ENCODE data around the gene RGPD3. TPM values are rescaled to one million over a fixed set of nuclear protein-coding genes. Genes with fewer than 3 reads are reported as not detected.
"Not testable (repeated sequence)": the region's sequence is repeated elsewhere in the genome, so short reads cannot be mapped to it uniquely, and the experiment has no call there.

Gene RGPD3
- total RNA-seq, 4 donors from 2014 or later = 0.41 to 0.75 (median 0.48) TPM; not detected in 1

GRCh38 chr2:106511476-106511901 lies 43.3 kb upstream of the RGPD3 start:
- H3K9me3 ChIP-seq; H3K36me3 ChIP-seq; H3K27me3 ChIP-seq; intact Hi-C loops (cut with DNase I; ENCODE audit: low total_unique reads); in situ Hi-C loops (cut with MboI; ENCODE audit: low pct_ligation_motif_present in 1 of 4, low pct_unique_long_range_greater_than_20kb in 1 of 4, low sequenced_read_pairs in 3 of 4); H3K4me1 ChIP-seq; H3K4me3 ChIP-seq: not testable (repeated sequence)
- 44% methylated on average over 8 of the region's 16 CpGs; no CpG with 5 or more reads in 1 of the 2 donors for WGBS, 2 donors (ENCODE audit: low coverage in 1 of 2)
- DNase-seq = peak; percentile 57
- TF ChIP-seq POLR2AphosphoS5 (IDR thresholded peaks at IDR 0.05) = peak; percentile 30 to 59 (median 49)
- peak overlapping the region; percentile 22 to 63 (median 46) for H3K27ac ChIP-seq

- in situ Hi-C loops (cut with MboI; ENCODE audit: low pct_ligation_motif_present in 1 of 4, low pct_unique_long_range_greater_than_20kb in 1 of 4, low sequenced_read_pairs in 3 of 4); H3K27me3 ChIP-seq; H3K4me1 ChIP-seq; H3K9me3 ChIP-seq; H3K4me3 ChIP-seq; H3K36me3 ChIP-seq; DNase-seq; intact Hi-C loops (cut with DNase I; ENCODE audit: low total_unique reads): not testable (repeated sequence)
- WGBS, 2 donors (ENCODE audit: low coverage in 1 of 2) = 61 to 62% methylated on average over 3 to 4 of the region's 4 CpGs
- H3K27ac ChIP-seq = peak overlapping the region in 2 of 4 donors; percentile 31 to 36
Measured at GRCh38 chr2:106510791-106511190, 42.6 kb upstream of the RGPD3 start.

- H3K9me3 ChIP-seq; H3K36me3 ChIP-seq; H3K4me3 ChIP-seq; DNase-seq; H3K4me1 ChIP-seq; intact Hi-C loops (cut with DNase I; ENCODE audit: low total_unique reads); H3K27ac ChIP-seq; H3K27me3 ChIP-seq; in situ Hi-C loops (cut with MboI; ENCODE audit: low pct_ligation_motif_present in 1 of 4, low pct_unique_long_range_greater_than_20kb in 1 of 4, low sequenced_read_pairs in 3 of 4): not testable (repeated sequence)
- WGBS, 2 donors (ENCODE audit: low coverage in 1 of 2) = 81% methylated on average over 2 of the region's 6 CpGs; no CpG with 5 or more reads in 1 of the 2 donors
Measured at GRCh38 chr2:106509374-106509770, 41.2 kb upstream of the RGPD3 start.

GRCh38 chr2:106508660-106509373 lies 40.6 kb upstream of the RGPD3 start:
- H3K4me1 ChIP-seq; H3K27ac ChIP-seq; H3K9me3 ChIP-seq; DNase-seq; H3K4me3 ChIP-seq; H3K27me3 ChIP-seq; intact Hi-C loops (cut with DNase I; ENCODE audit: low total_unique reads); H3K36me3 ChIP-seq; in situ Hi-C loops (cut with MboI; ENCODE audit: low pct_ligation_motif_present in 1 of 4, low pct_unique_long_range_greater_than_20kb in 1 of 4, low sequenced_read_pairs in 3 of 4): not testable (repeated sequence)
- WGBS, 2 donors (ENCODE audit: low coverage in 1 of 2) = 75% methylated on average over 9 of the region's 11 CpGs; no CpG with 5 or more reads in 1 of the 2 donors

GRCh38 chr2:106506002-106506687 lies 37.9 kb upstream of the RGPD3 start:
- H3K4me1 ChIP-seq; H3K36me3 ChIP-seq; H3K27me3 ChIP-seq; in situ Hi-C loops (cut with MboI; ENCODE audit: low pct_ligation_motif_present in 1 of 4, low pct_unique_long_range_greater_than_20kb in 1 of 4, low sequenced_read_pairs in 3 of 4); H3K9me3 ChIP-seq; H3K4me3 ChIP-seq; H3K27ac ChIP-seq; intact Hi-C loops (cut with DNase I; ENCODE audit: low total_unique reads); DNase-seq: not testable (repeated sequence)
- WGBS, 2 donors (ENCODE audit: low coverage in 1 of 2) = 66% methylated on average over 7 of the region's 9 CpGs; no CpG with 5 or more reads in 1 of the 2 donors

GRCh38 chr2:106504787-106505186 lies 36.6 kb upstream of the RGPD3 start:
- intact Hi-C loops (cut with DNase I; ENCODE audit: low total_unique reads); H3K9me3 ChIP-seq; H3K4me3 ChIP-seq; H3K4me1 ChIP-seq; DNase-seq; H3K36me3 ChIP-seq; H3K27ac ChIP-seq; in situ Hi-C loops (cut with MboI; ENCODE audit: low pct_ligation_motif_present in 1 of 4, low pct_unique_long_range_greater_than_20kb in 1 of 4, low sequenced_read_pairs in 3 of 4); H3K27me3 ChIP-seq: not testable (repeated sequence)
- WGBS, 2 donors (ENCODE audit: low coverage in 1 of 2) = 84% methylated on average over 4 of the region's 4 CpGs; no CpG with 5 or more reads in 1 of the 2 donors

GRCh38 chr2:106504192-106504591 lies 36.0 kb upstream of the RGPD3 start:
- intact Hi-C loops (cut with DNase I; ENCODE audit: low total_unique reads) = not testable (repeated sequence)

GRCh38 chr2:106502351-106502750 lies 34.1 kb upstream of the RGPD3 start:
- WGBS, 2 donors (ENCODE audit: low coverage in 1 of 2) = 87% methylated on average over 7 of the region's 8 CpGs; no CpG with 5 or more reads in 1 of the 2 donors
- H3K9me3 ChIP-seq; in situ Hi-C loops (cut with MboI; ENCODE audit: low pct_ligation_motif_present in 1 of 4, low pct_unique_long_range_greater_than_20kb in 1 of 4, low sequenced_read_pairs in 3 of 4); H3K27ac ChIP-seq; H3K4me3 ChIP-seq; H3K27me3 ChIP-seq; H3K4me1 ChIP-seq; DNase-seq; intact Hi-C loops (cut with DNase I; ENCODE audit: low total_unique reads); H3K36me3 ChIP-seq: not testable (repeated sequence)

More at GRCh38 chr2:106504192-106504591, 36.0 kb upstream of the RGPD3 start:
- H3K4me3 ChIP-seq; H3K9me3 ChIP-seq; H3K4me1 ChIP-seq; H3K27ac ChIP-seq; H3K27me3 ChIP-seq; in situ Hi-C loops (cut with MboI; ENCODE audit: low pct_ligation_motif_present in 1 of 4, low pct_unique_long_range_greater_than_20kb in 1 of 4, low sequenced_read_pairs in 3 of 4); H3K36me3 ChIP-seq: not testable (repeated sequence)
- peak; percentile 50 for DNase-seq
- WGBS, 2 donors (ENCODE audit: low coverage in 1 of 2) = 56% methylated on average over 6 of the region's 11 CpGs; no CpG with 5 or more reads in 1 of the 2 donors

GRCh38 chr2:106500350-106500749 lies 32.1 kb upstream of the RGPD3 start:
- DNase-seq; intact Hi-C loops (cut with DNase I; ENCODE audit: low total_unique reads); H3K27me3 ChIP-seq; H3K27ac ChIP-seq; H3K4me1 ChIP-seq; H3K9me3 ChIP-seq; in situ Hi-C loops (cut with MboI; ENCODE audit: low pct_ligation_motif_present in 1 of 4, low pct_unique_long_range_greater_than_20kb in 1 of 4, low sequenced_read_pairs in 3 of 4); H3K4me3 ChIP-seq; H3K36me3 ChIP-seq: not testable (repeated sequence)
- 90 to 95% methylated on average over 3 to 6 of the region's 7 CpGs for WGBS, 2 donors (ENCODE audit: low coverage in 1 of 2)

- intact Hi-C loops (cut with DNase I; ENCODE audit: low total_unique reads); H3K36me3 ChIP-seq; H3K9me3 ChIP-seq; H3K4me3 ChIP-seq; in situ Hi-C loops (cut with MboI; ENCODE audit: low pct_ligation_motif_present in 1 of 4, low pct_unique_long_range_greater_than_20kb in 1 of 4, low sequenced_read_pairs in 3 of 4); DNase-seq; H3K4me1 ChIP-seq; H3K27ac ChIP-seq; H3K27me3 ChIP-seq: not testable (repeated sequence)
- 93% methylated on average over 1 of the region's 1 CpG; no CpG with 5 or more reads in 1 of the 2 donors for WGBS, 2 donors (ENCODE audit: low coverage in 1 of 2)
Measured at GRCh38 chr2:106498549-106498948, 30.3 kb upstream of the RGPD3 start.

All from transverse colon (tissue), 4 donors.